Activated CD8-positive, alpha-beta T cell treated with anti-CD3 and anti-CD28 coated beads for 36 hours (primary cell): ENCODE measurements around the gene UFSP1. TPM values are rescaled to one million over a fixed set of nuclear protein-coding genes. Genes with fewer than 3 reads are reported as not detected.
A peak's percentile ranks its signal among the peaks of the same experiment; 100 is the strongest.

Source experiments
- ATAC-seq: fragments of 200-7000 bp; cut with Tn5 transposase; one replicate; pipeline ENCODE4 v1.10.0; 2021; ENCODE audit warnings: mild to moderate bottlenecking, moderate library complexity
- CTCF ChIA-PET: fragments of 350-600 bp; sonication (Branson Sonifier 250); formaldehyde crosslinking; loops from one replicate; lab custom pipeline; 2021; ENCODE audit warnings: antibody characterized with exemption; lab: Charles Lee
- POLR2A ChIA-PET: fragments of 350-600 bp; sonication (Branson Sonifier 250); formaldehyde crosslinking; loops from one replicate; lab custom pipeline; 2021; ENCODE audit warnings: antibody characterized with exemption; lab: Charles Lee
- DNase-seq: peaks from one replicate; pipeline ENCODE4 v3.0.0-alpha.2; 2020
- H3K27ac Mint-ChIP-seq: one replicate; pipeline ENCODE4 v1.8.0; 2021; ENCODE audit warnings: mild to moderate bottlenecking, mixed read lengths
- H3K27me3 Mint-ChIP-seq: one replicate; pipeline ENCODE4 v1.8.0; 2021; ENCODE audit warnings: mixed read lengths
- H3K36me3 Mint-ChIP-seq: one replicate; pipeline ENCODE4 v1.8.0; 2021; ENCODE audit warnings: low read depth, mixed read lengths
- H3K4me1 Mint-ChIP-seq: one replicate; pipeline ENCODE4 v1.8.0; 2021; ENCODE audit warnings: low read depth, mixed read lengths
- H3K4me3 Mint-ChIP-seq: one replicate; pipeline ENCODE4 v1.8.0; 2021; ENCODE audit warnings: mild to moderate bottlenecking, moderate library complexity, mixed read lengths
- H3K9me3 Mint-ChIP-seq: one replicate; pipeline ENCODE4 v1.8.0; 2021; ENCODE audit warnings: mixed read lengths
- intact Hi-C: fragments of 100-400 bp; cut with micrococcal nuclease; formaldehyde crosslinking; loops from one replicate; pipeline ENCODE4 v1.10.0; 2022
- total RNA-seq, 2 experiments: library from RNA; stranded (reverse); gene quantifications; one replicate each; pipeline ENCODE4 v1.2.3, GENCODE V29; 2021
- TF ChIP-seq, protein P1 (sequence below): fragments of 200-600 bp; IDR thresholded peaks from one replicate; pipeline ENCODE4 v1.8.0; 2022; ENCODE audit warnings: antibody characterized with exemption, mild to moderate bottlenecking

Gene UFSP1
- total RNA-seq, 2 experiments from 2014 or later, result 2.1 to 2.2 TPM

DNA sequence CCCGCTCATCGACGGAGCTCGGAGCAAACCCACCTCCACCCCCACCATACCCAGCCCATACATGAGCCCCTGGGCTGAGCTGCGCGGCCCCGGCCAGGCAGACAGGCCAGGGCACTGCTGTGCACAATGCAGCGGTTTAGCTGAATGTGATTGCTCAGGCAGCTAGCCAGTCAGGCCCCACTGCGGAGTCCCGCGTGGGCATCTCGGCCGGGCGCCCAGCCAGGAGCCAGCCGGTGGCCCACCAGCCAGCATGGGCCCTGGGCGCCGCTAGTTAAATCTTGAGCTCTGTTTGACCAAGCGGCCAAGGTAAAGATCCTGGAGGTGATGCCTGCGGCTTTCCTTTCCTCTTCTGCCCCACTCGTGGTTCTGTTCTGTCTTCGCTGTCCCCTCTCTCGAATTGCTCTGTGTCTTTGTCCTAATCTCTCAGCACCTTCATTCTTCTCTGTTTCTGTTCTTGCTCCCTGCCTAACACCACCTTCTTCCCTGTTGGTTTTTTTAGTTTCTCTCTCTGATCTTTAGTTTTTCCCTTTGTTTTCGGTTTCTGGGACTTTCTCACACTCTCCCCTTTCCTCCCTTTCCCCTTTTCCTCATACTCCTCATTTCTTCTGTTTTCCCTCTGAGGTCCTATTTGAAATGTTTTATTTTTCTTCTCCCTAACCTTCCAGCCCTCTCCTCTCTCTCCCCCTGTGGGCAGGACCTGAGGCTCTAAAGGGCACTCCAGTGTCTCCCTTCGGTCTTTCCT lies 6.6 kb downstream of the UFSP1 start:
- DNase-seq, result no peak
- intact Hi-C loops, result no loop called here
- Mint-ChIP-seq H3K4me3 (no peak overlapping the region), H3K27me3 (no peaks in the 10 kb centered on the region), H3K9me3 (no peaks in the 10 kb centered on the region), H3K27ac (peak overlapping the region; percentile 8), H3K36me3 (peaks cover 88% of the 10 kb centered on the region), H3K4me1 (peaks cover 59% of the 10 kb centered on the region)
- no peak for ATAC-seq
- TF ChIP-seq, protein P1, sequence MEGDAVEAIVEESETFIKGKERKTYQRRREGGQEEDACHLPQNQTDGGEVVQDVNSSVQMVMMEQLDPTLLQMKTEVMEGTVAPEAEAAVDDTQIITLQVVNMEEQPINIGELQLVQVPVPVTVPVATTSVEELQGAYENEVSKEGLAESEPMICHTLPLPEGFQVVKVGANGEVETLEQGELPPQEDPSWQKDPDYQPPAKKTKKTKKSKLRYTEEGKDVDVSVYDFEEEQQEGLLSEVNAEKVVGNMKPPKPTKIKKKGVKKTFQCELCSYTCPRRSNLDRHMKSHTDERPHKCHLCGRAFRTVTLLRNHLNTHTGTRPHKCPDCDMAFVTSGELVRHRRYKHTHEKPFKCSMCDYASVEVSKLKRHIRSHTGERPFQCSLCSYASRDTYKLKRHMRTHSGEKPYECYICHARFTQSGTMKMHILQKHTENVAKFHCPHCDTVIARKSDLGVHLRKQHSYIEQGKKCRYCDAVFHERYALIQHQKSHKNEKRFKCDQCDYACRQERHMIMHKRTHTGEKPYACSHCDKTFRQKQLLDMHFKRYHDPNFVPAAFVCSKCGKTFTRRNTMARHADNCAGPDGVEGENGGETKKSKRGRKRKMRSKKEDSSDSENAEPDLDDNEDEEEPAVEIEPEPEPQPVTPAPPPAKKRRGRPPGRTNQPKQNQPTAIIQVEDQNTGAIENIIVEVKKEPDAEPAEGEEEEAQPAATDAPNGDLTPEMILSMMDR, result no peak
- ChIA-PET CTCF (no interaction called here), POLR2A (interaction anchor here (7.4 kb wide), 1 partner anchor 7 kb away, joined by 167 read pairs; the partner anchor contains the start of gene SRRT)

DNA sequence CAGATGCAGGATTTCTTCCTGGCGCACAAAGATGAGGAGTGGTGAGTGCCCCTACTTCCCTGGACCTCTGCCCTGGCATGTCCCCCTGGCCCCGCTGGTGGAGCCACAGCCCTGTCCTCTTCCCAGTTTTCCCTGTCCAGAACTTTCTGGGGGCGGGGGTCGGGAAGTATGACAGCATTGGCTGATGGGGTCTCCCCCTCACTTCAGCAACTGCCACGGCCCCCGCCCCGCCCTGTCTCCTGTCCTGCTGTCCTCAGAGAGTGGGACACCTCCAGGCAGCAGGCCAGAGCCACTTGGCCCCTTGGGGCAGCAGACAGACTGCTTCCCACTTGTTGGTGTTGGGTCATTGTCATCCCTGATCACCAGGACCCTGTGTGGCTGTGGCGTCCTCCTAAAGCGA lies 7.3 kb downstream of the UFSP1 start:
- H3K36me3 Mint-ChIP-seq, result peaks cover 84% of the 10 kb centered on the region
- POLR2A ChIA-PET, result no interaction called here
- H3K4me1 Mint-ChIP-seq, result peaks cover 57% of the 10 kb centered on the region
- no peak for ATAC-seq
- CTCF ChIA-PET, result interaction anchor here (0.6 kb wide), 1 partner anchor 31 kb away, joined by 3 read pairs; no protein-coding TSS in a partner anchor
- peak overlapping the region; percentile 56 for H3K27ac Mint-ChIP-seq
- intact Hi-C loops, result no loop called here
- no peak for DNase-seq
- H3K9me3 Mint-ChIP-seq, result no peaks in the 10 kb centered on the region
- no peak overlapping the region for H3K4me3 Mint-ChIP-seq
- TF ChIP-seq, protein P1, result no peak
- H3K27me3 Mint-ChIP-seq, result no peaks in the 10 kb centered on the region

GRCh38 chr7:100881136-100881535 lies 8.4 kb downstream of the UFSP1 start:
- Mint-ChIP-seq H3K27me3 (no peaks in the 10 kb centered on the region), H3K4me1 (peaks cover 55% of the 10 kb centered on the region), H3K36me3 (peaks cover 82% of the 10 kb centered on the region), H3K4me3 (no peak overlapping the region), H3K27ac (peak overlapping the region; percentile 27), H3K9me3 (no peaks in the 10 kb centered on the region)
- CTCF ChIA-PET, result no interaction called here
- intact Hi-C loops, result no loop called here
- POLR2A ChIA-PET, result interaction anchor here (0.7 kb wide), 1 partner anchor 8 kb away, joined by 4 read pairs; no protein-coding TSS in a partner anchor
- ATAC-seq, result no peak
- TF ChIP-seq, protein P1, result no peak
- no peak for DNase-seq

DNA sequence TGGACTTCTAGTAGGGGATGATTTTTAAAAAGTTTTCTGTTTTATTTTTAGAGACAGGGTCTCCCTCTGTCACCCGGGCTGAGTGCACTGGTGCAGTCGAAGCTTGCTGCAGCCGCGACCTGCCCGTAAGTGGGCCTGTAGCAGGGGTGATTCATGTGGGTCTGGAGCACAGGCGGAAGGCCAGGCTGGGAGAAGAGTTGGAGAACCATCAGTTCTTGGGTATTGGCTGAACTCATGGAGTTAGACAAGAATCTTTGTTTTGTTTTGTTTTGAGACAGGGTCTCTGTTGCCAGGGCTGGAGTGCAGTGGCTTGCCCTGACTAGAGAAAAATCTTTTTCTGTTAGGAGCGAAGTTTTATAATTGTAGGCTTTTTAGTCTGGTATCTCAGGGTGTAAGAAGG lies 8.9 kb downstream of the UFSP1 start:
- no peak overlapping the region for H3K27ac Mint-ChIP-seq
- no peak overlapping the region for H3K4me3 Mint-ChIP-seq
- ChIA-PET CTCF (no interaction called here), POLR2A (interaction anchor here (0.7 kb wide), 1 partner anchor 8 kb away, joined by 4 read pairs; no protein-coding TSS in a partner anchor)
- DNase-seq, result no peak
- peaks cover 52% of the 10 kb centered on the region for H3K4me1 Mint-ChIP-seq
- no peaks in the 10 kb centered on the region for H3K9me3 Mint-ChIP-seq
- H3K27me3 Mint-ChIP-seq, result no peaks in the 10 kb centered on the region
- TF ChIP-seq, protein P1, result no peak
- ATAC-seq, result no peak
- intact Hi-C loops, result no loop called here
- peaks cover 80% of the 10 kb centered on the region for H3K36me3 Mint-ChIP-seq

GRCh38 chr7:100879685-100880261 lies 9.7 kb downstream of the UFSP1 start:
- CTCF ChIA-PET, result no interaction called here
- DNase-seq (no peak), ATAC-seq (no peak)
- TF ChIP-seq, protein P1, result no peak
- H3K9me3 Mint-ChIP-seq, result no peaks in the 10 kb centered on the region
- peaks cover 80% of the 10 kb centered on the region for H3K36me3 Mint-ChIP-seq
- intact Hi-C loops, result no loop called here
- H3K27me3 Mint-ChIP-seq, result no peaks in the 10 kb centered on the region
- H3K4me1 Mint-ChIP-seq, result peaks cover 50% of the 10 kb centered on the region
- POLR2A ChIA-PET, result interaction anchor here (0.7 kb wide), 1 partner anchor 85 kb away, joined by 4 read pairs; no protein-coding TSS in a partner anchor
- H3K27ac Mint-ChIP-seq, result peak overlapping the region; percentile 39
- no peak overlapping the region for H3K4me3 Mint-ChIP-seq
